ENCODE measurements around the gene PITHD1. TPM values are rescaled to one million over a fixed set of nuclear protein-coding genes. Genes with fewer than 3 reads are reported as not detected.

Gene PITHD1
- total RNA-seq, 2 donors from 2014 or later = 31.9 to 32.3 TPM

GRCh38 chr1:23810818-23811540 is 32.8 kb downstream of the PITHD1 start:
- DNase-seq = peak in 3 of 4 donors; percentile 48 to 63 (median 54)
- Histone ChIP-seq H3K27me3 (no peaks in the 10 kb centered on the region), H3K4me1 (peaks cover 15% of the 10 kb centered on the region), H3K4me3 (no peak overlapping the region), H3K9me3 (no peaks in the 10 kb centered on the region), H3K36me3 (replicated peaks in 1 of 2; ENCODE audit: insufficient read depth in 1 of 2, low read depth in 2 of 2) (peaks cover 4 to 5% of the 10 kb centered on the region in 2 donors), H3K27ac (peak overlapping the region in 1 of 4 donors; percentile 9)
- whole genome bisulfite sequencing, 2 donors = 34 to 66% methylated on average over 3 of the region's 3 CpGs
- TF ChIP-seq POLR2A (IDR thresholded peaks at IDR 0.05) (no peak), CTCF (IDR thresholded peaks at IDR 0.05) (peak; percentile 32 to 78 (median 50))
- intact Hi-C loops (cut with DNase I) = no loop called here
- ATAC-seq = peak; percentile 51

GRCh38 chr1:23814016-23814415 is 35.8 kb downstream of the PITHD1 start:
- H3K36me3 ChIP-seq (replicated peaks in 1 of 2; ENCODE audit: insufficient read depth in 1 of 2, low read depth in 2 of 2) = peaks cover 7 to 14% of the 10 kb centered on the region in 2 donors
- intact Hi-C loops (cut with DNase I) = no loop called here

GRCh38 chr1:23816361-23816760 is 38.1 kb downstream of the PITHD1 start:
- intact Hi-C loops (cut with DNase I) = no loop called here
- Histone ChIP-seq H3K36me3 (replicated peaks in 1 of 2; ENCODE audit: insufficient read depth in 1 of 2, low read depth in 2 of 2) (peaks cover 7 to 14% of the 10 kb centered on the region in 2 donors), H3K9me3 (no peaks in the 10 kb centered on the region), H3K27ac (no peak overlapping the region), H3K27me3 (no peaks in the 10 kb centered on the region), H3K4me1 (no peaks in the 10 kb centered on the region), H3K4me3 (no peak overlapping the region)
- TF ChIP-seq POLR2A (IDR thresholded peaks at IDR 0.05) (no peak), CTCF (IDR thresholded peaks at IDR 0.05) (no peak)
- DNase-seq (no peak), ATAC-seq (no peak)
- WGBS, 2 donors = 75% methylated on average over 3 of the region's 3 CpGs; no CpG with 5 or more reads in 1 of the 2 donors

More at GRCh38 chr1:23814016-23814415, 35.8 kb downstream of the PITHD1 start:
- H3K27ac ChIP-seq = no peak overlapping the region
- ATAC-seq (no peak), DNase-seq (no peak)
- H3K9me3 ChIP-seq = no peaks in the 10 kb centered on the region
- no peaks in the 10 kb centered on the region for H3K27me3 ChIP-seq
- H3K4me1 ChIP-seq = peaks cover 15% of the 10 kb centered on the region
- 93 to 96% methylated on average over 4 of the region's 4 CpGs for WGBS, 2 donors
- H3K4me3 ChIP-seq = no peak overlapping the region
- TF ChIP-seq CTCF (IDR thresholded peaks at IDR 0.05) (no peak), POLR2A (IDR thresholded peaks at IDR 0.05) (no peak)

GRCh38 chr1:23816906-23817305 is 38.7 kb downstream of the PITHD1 start:
- Histone ChIP-seq H3K27ac (no peak overlapping the region), H3K4me3 (no peak overlapping the region), H3K9me3 (no peaks in the 10 kb centered on the region), H3K27me3 (no peaks in the 10 kb centered on the region), H3K36me3 (replicated peaks in 1 of 2; ENCODE audit: insufficient read depth in 1 of 2, low read depth in 2 of 2) (peaks cover 7 to 14% of the 10 kb centered on the region in 2 donors), H3K4me1 (no peaks in the 10 kb centered on the region)
- DNase-seq (no peak), ATAC-seq (no peak)
- TF ChIP-seq POLR2A (IDR thresholded peaks at IDR 0.05) (no peak), CTCF (IDR thresholded peaks at IDR 0.05) (no peak)
- intact Hi-C loops (cut with DNase I) = no loop called here

GRCh38 chr1:23817633-23818032 is 39.4 kb downstream of the PITHD1 start:
- TF ChIP-seq CTCF (IDR thresholded peaks at IDR 0.05) (no peak), POLR2A (IDR thresholded peaks at IDR 0.05) (no peak)
- no peak for DNase-seq
- Histone ChIP-seq H3K27me3 (no peaks in the 10 kb centered on the region), H3K9me3 (no peaks in the 10 kb centered on the region), H3K4me1 (no peaks in the 10 kb centered on the region), H3K27ac (no peak overlapping the region), H3K36me3 (replicated peaks in 1 of 2; ENCODE audit: insufficient read depth in 1 of 2, low read depth in 2 of 2) (peaks cover 7 to 14% of the 10 kb centered on the region in 2 donors), H3K4me3 (no peak overlapping the region)
- intact Hi-C loops (cut with DNase I) = no loop called here
- 82 to 85% methylated on average over 3 of the region's 3 CpGs for WGBS, 2 donors
- no peak for ATAC-seq
